ENCODE data around the gene C19orf25.

The C19orf25 gene

GRCh38 chr19:1426736-1427135, 52.3 kb downstream of the C19orf25 start:
- DNase-seq: no peak

DNA sequence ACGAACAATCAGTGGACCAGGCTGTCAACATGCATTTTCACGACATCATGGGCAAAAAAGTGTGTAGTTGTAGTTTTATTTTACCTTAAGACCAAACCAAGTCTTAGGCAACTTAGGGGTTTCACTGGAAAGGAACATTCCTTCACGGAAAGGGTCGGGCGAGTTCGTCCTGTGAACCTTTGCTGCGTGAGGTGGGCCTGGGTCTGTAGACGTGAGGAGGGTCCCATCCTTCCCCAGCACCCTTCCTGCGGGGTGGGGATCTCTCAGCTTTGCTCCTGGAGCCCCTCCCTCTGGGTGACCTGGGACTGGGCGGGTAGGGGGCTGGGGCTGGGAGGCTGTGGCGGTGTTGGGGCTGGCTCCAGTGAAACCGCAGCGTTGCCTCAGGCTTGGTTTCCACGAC, 53.1 kb downstream of the C19orf25 start:
- DNase-seq: no peak

GRCh38 chr19:1425102-1425837, 53.7 kb downstream of the C19orf25 start:
- no peak for DNase-seq

DNA sequence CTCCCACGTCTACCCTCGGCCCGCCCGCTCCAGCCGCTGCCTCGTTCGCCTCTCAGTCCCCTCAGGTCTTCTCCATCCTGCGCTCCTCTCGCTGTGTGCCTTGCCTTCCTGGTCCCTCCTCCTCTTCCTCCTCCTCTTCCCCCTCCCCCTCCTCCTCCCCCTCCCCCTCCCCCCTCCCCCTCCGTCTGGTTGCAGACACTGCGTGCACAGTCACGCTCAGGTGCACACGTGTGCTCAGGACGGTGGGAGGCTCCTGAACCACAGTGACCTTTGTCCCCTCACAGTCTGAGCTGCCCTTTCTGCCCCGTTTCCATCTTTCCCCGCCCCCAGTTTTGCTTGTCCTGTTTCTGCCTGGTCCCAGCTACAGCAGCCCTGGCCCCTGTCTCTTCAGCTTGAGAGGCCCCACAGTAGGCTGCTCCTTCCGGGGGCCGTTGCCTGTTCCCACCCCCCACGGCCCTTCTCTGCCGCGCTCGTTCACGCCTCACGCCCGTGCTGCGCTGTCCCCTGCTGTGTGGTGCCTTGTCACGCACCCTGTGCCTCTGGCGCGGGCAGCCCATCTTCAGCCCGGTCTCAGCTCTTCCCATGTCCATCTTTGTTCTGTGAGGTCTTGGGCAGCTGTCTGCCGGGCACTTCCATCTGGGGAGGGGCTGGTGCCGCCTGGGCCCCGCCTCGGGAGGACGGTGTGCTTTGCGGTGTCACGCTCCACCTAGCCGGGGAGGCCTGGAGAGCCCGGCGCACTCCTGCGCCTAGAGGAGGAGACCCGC, 54.6 kb downstream of the C19orf25 start:
- DNase-seq: no peak

DNA sequence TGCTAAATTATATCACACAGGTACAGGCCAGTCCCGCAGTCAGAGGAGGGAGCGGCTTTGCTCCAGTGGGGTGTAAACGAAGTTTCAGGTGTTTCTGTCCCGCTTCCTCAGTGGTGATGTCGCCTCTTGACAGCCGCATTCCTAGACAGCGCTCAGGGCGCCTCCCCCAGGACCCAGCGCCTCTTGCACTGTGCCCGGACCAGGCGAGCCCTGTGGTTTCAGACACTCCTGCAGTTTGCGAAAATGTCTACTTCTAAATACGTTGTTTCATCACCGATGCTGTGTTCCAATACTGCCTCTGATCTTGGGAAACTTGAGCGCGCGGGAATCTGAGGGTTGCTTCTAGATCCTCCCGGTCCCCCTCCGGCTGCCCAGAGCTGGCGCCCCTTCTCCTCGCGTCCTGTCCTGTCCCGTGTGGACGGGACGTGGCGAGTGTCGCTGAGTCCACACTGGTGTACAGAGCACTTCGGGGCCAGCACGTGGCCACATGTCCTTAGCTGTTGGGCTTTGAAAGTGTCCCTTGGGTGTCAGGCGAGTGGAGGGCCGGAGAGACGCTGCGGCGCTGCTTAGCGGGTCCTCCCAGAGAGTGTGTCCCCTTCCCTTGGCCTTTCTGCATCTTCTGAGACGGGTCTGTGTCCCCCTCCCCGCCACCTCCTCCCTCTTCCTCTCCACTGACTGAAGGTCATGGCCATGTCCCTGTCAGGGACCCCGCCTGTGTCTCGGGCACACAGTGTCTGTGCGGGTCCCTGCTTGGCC, 55.4 kb downstream of the C19orf25 start:
- no peak for DNase-seq
